UCSD-AML1 (cell line): ENCODE data around the gene DDTL.

Source experiments
- DNase-seq: peaks from one replicate; lab custom pipeline; 2025; ENCODE audit not compliant: unreplicated experiment; lab: John Stamatoyannopoulos, UW

Gene DDTL

GRCh38 chr22:24005201-24005600 lies 38.5 kb downstream of the DDTL start, which contains the start of gene GSTT4:
TSS of gene GSTT4 (minus strand) at chr22:24005453. CDS start at chr22:24005356, 97 bp downstream.
- no peak for DNase-seq

DNA sequence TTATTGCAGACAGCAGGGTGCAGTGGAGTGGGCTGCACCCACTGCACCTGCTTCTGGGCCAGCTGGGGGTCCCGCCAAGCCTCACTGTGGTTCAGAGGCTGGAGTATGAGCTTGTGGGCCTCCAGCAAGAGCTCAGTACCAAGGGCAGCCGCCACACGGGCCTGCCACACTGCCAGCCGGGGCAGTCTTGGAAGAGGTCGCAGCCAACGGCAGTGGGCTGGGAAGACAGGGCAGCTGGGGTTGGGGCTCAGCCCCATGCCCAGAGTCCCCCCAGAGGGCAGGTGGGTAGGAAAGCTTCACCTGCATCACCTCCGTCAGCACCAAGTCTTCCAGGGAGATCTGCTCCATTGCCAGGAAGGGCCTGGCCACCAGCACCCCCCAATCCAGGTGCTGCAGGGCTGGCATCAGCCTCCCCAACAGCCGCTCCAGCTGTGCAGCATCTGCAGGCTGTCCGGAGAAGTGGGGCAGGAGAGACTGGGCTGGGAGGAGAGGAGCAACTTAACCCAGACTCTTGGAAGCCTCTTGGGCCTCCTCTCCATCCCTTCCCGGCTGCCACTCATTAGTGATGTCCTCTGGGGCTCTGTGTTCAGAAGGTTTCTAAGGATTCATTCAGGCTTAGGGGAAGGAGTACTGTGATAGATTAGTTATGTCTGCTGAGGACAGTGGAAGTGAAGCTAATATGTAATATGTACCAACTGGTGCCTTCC lies 39.7 kb downstream of the DDTL start:
- DNase-seq = no peak

DNA sequence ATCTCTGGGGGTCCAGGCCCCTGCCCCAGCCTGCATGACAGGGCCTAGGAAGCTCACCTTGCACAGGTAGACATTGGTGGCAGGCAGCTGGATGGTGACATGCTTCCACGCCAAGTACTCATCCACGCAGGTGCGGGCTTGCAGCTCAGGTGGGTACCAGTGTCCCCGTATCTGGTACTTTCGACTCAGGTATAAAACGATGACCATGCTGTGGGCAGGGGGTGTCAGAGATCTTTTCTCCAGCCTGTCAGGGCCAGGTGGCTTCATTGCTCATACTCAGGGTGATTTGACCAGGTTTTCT lies 40.2 kb downstream of the DDTL start:
- DNase-seq = no peak

DNA sequence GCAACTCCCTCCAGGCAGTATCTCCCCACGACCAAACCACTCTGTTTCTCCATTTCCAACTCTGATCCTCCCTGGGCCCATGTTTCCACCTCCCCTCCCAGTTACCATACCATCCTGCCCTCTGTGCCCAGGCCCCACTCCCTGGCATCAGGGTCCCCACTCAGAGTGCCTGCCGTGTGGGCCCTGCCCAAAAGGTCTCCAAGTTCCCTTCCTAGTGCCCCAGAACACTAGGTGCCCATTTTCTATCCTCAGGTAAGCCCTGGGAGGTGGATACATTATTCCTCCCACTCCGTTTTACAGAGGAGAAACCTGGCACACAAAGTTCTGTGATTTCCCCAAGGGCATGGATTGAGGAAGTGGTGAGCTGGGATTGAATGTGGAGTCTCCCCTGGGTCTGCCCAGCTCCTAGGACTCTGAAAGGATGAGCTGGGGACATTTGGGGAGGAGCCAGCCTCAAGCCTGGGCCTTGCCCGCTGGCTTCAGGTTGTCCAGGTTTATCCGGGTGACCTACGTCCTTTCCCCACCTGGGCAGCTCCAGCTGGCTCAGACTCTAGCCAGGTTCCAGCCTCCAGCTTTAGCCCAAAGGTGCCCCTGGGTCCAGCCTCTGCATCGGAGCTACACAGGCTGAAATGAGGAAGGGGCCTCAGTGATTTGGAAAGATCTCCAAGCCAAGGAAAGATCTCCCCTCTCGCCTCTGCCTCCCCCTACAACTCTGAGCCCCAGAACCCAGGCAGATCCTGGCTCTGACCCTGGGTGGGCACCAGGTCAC lies 40.7 kb downstream of the DDTL start:
- DNase-seq = no peak

DNA sequence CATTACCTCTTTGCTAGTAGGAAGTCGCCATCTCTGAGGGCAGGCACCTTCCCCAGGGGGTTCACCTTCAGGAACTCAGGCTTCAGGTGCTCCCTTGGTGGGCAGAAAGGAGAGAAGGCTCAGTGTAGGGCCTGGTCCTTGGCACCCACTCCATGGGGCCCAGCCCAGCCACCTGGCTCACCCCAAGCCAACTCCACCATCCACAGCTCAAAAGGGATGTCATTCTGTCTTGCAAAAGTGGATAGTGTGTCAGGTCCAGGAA lies 41.3 kb downstream of the DDTL start:
- DNase-seq = no peak

- no peak for DNase-seq
Observed at GRCh38 chr22:24008381-24009226, 41.9 kb downstream of the DDTL start.

DNA sequence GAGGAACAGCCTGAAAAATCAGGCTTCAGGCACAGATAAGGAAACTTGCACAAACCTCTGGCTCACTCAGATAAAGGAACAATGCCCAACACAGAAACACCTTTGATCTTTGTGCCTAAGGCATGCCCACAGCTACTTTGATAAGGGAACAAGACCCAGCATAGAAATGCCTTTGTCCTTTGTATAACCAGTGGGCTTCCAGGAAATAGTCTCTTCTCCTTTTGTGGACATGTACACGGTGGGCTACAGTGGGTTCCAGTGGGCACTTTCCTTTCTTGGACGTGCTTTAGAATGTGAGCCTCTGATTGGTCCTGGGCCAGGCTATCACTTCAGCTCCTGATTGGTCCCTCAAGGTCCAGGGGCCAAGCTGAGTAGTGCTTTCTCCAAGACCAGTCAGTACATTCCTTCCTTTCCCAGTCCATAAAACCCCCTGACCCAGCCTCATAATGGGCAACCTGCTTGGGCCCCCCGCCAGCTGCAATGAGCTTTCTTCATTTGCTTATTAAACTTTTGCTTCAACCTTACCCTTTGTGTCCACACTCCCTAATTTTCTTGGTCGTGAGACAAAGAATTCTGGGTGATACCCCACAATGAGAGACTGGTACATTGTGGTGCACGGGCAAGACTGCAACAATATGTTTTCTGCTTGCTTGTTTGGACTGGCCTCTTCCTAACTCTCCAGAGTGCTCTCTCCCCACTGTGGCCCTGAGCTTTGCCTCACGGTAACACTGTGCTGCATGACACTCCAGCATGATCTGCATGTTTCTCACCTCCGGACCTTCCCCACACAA lies 42.7 kb downstream of the DDTL start:
- DNase-seq = no peak

GRCh38 chr22:24010018-24010391 lies 43.3 kb downstream of the DDTL start:
- DNase-seq = no peak

- no peak for DNase-seq
Observed at GRCh38 chr22:24011735-24012068, 45.0 kb downstream of the DDTL start.

- no peak for DNase-seq
Observed at GRCh38 chr22:24016156-24016555, 49.5 kb downstream of the DDTL start.

- DNase-seq = no peak
Observed at GRCh38 chr22:24021304-24021703, 54.6 kb downstream of the DDTL start.
